Tongue (tissue), 2 donors: Measurements from ENCODE around the gene ARHGAP28. TPM values are rescaled to one million over a fixed set of nuclear protein-coding genes. Genes with fewer than 3 reads are reported as not detected.

Source experiments
- DNase-seq: peaks from one replicate; pipeline ENCODE4 v3.0.0-alpha.2; 2015
- total RNA-seq: library from RNA; depleted of rRNA; stranded (reverse); fragments of >200 nt; gene quantifications from one replicate; pipeline ENCODE4 v1.2.3, GENCODE V29; 2014

The ARHGAP28 gene
- total RNA-seq, 1 donor from 2014 or later = 26.0 TPM

- no peak for DNase-seq
Measured at GRCh38 chr18:6874315-6874714, 144.8 kb downstream of the ARHGAP28 start.

GRCh38 chr18:6875749-6876148, 146.2 kb downstream of the ARHGAP28 start:
- no peak for DNase-seq

- peak; percentile 71 for DNase-seq
Measured at GRCh38 chr18:6876641-6877041, 147.1 kb downstream of the ARHGAP28 start.

GRCh38 chr18:6877288-6877687, 147.8 kb downstream of the ARHGAP28 start:
- DNase-seq = no peak

GRCh38 chr18:6878556-6879297, 149.2 kb downstream of the ARHGAP28 start:
- DNase-seq = peak; percentile 85

- DNase-seq = peak; percentile 15
Measured at GRCh38 chr18:6879508-6880195, 150.1 kb downstream of the ARHGAP28 start.

GRCh38 chr18:6881034-6881820, 151.7 kb downstream of the ARHGAP28 start:
- peak; percentile 73 for DNase-seq

- DNase-seq = no peak
Measured at GRCh38 chr18:6882401-6882800, 152.9 kb downstream of the ARHGAP28 start.

GRCh38 chr18:6885006-6885481, 155.5 kb downstream of the ARHGAP28 start:
- DNase-seq = peak; percentile 61

GRCh38 chr18:6885992-6886796, 156.7 kb downstream of the ARHGAP28 start:
- peak; percentile 96 for DNase-seq

- DNase-seq = no peak
Measured at GRCh38 chr18:6886797-6887330, 157.3 kb downstream of the ARHGAP28 start.

- no peak for DNase-seq
Measured at GRCh38 chr18:6891788-6892187, 162.3 kb downstream of the ARHGAP28 start.

GRCh38 chr18:6901286-6901926, 171.9 kb downstream of the ARHGAP28 start:
- DNase-seq = no peak

- DNase-seq = no peak
Measured at GRCh38 chr18:6917072-6917471, 187.6 kb downstream of the ARHGAP28 start.

- peak; percentile 86 for DNase-seq
Measured at GRCh38 chr18:6920099-6920955, 190.8 kb downstream of the ARHGAP28 start.

GRCh38 chr18:6921571-6921970, 192.1 kb downstream of the ARHGAP28 start:
- DNase-seq = no peak

- DNase-seq = no peak
Measured at GRCh38 chr18:6923220-6923619, 193.7 kb downstream of the ARHGAP28 start.

GRCh38 chr18:6927153-6927552, 197.6 kb downstream of the ARHGAP28 start:
- no peak for DNase-seq

GRCh38 chr18:6928359-6928758, 198.8 kb downstream of the ARHGAP28 start:
- no peak for DNase-seq
